Neutrophil (primary cell): ENCODE measurements around the gene MZT2A.
"Not testable (repeated sequence)": the region's sequence is repeated elsewhere in the genome, so short reads cannot be mapped to it uniquely, and the experiment has no call there.

Experiments used
- H3K27ac ChIP-seq: fragments of 200-600 bp; sonication (generic); 2 replicates; pipeline ENCODE4 v1.5.1; 2016; ENCODE audit warnings: mild to moderate bottlenecking, moderate library complexity
- H3K27me3 ChIP-seq: fragments of 200-600 bp; sonication (generic); 2 replicates; pipeline ENCODE4 v1.6.0; 2016; ENCODE audit warnings: mild to moderate bottlenecking
- H3K36me3 ChIP-seq: fragments of 200-600 bp; sonication (generic); 2 replicates; pipeline ENCODE4 v1.5.1; 2017
- H3K4me1 ChIP-seq, 2 experiments: fragments of 200-600 bp in 1 of 2; sonication (generic) in 1 of 2; 1 replicate in 1 of 2; 2 replicates in 1 of 2; pipeline versions ENCODE4 v1.5.1 to v1.6.1; 2013 to 2016; ENCODE audit warnings: low read depth in 1 of 2, low read length in 1 of 2, mild to moderate bottlenecking in 1 of 2, moderate library complexity in 1 of 2; ENCODE audit not compliant: control insufficient read depth in 1 of 2, insufficient read depth in 1 of 2
- H3K4me3 ChIP-seq, 2 experiments: fragments of 200-600 bp in 1 of 2; sonication (generic) in 1 of 2; 1 replicate in 1 of 2; 2 replicates in 1 of 2; pipeline ENCODE4 v1.5.1; 2013 to 2016; ENCODE audit warnings: low read depth in 1 of 2, low read length in 1 of 2, mild to moderate bottlenecking in 1 of 2, moderate library complexity in 1 of 2
- H3K9me3 ChIP-seq: fragments of 200-600 bp; sonication (generic); 2 replicates; pipeline ENCODE4 v1.5.1; 2016
- TF ChIP-seq, protein P1 (sequence below): fragments of 200-600 bp; sonication (generic); IDR thresholded peaks from 2 replicates; pipeline ENCODE4 v1.5.1; 2016; ENCODE audit warnings: antibody characterized with exemption

The MZT2A gene, protein sequence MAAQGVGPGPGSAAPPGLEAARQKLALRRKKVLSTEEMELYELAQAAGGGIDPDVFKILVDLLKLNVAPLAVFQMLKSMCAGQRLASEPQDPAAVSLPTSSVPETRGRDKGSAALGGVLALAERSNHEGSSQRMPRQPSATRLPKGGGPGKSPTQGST

DNA sequence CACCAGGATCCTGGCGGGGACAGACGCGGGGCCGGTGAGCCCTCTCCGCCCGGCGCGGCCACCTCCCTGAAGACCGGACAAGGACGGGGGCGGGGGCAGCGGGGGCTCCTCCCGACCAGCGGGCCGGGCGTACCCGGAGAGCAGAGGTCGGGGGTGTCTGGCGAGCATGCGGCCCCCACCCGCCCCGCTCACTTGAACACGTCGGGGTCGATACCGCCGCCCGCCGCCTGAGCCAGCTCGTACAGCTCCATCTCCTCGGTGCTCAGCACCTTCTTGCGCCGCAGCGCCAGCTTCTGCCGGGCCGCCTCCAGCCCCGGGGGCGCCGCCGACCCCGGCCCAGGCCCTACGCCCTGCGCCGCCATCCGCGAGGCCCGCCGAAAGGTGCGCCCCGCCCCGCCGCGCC lies at the start of gene MZT2A:
TSS of gene MZT2A (minus strand) at position 383 of the 403 bp plus-strand sequence. CDS start at position 362, 21 bp downstream.
- H3K27ac ChIP-seq: peak within 1 kb of the TSS; percentile 85
- not testable (repeated sequence) for H3K27me3 ChIP-seq, H3K9me3 ChIP-seq, H3K36me3 ChIP-seq
- H3K4me1 ChIP-seq: peaks cover 19 to 25% of the 10 kb centered on the region in 2 experiments
- H3K4me3 ChIP-seq: peak within 1 kb of the TSS; percentile 83 to 89

DNA sequence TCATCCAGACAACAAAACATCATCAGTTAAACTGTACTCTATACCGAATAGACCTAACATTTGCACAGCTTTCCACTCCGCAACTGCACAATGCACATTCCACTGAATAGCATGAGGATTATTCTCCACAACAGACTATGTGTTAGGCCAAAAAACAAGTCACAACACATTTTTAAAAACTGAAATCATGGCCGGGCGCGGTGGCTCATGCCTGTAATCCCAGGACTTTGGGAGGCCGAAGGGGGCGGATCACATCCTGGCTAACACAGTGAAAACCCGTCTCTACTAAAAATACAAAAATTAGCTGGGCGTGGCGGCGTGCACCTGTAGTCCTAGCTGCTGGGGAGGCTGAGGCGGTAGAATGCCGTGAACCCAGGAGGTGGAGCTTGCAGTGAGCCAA lies 46.7 kb upstream of the MZT2A start:
- not testable (repeated sequence) for H3K27ac ChIP-seq, H3K27me3 ChIP-seq, H3K9me3 ChIP-seq, H3K4me1 ChIP-seq, H3K4me3 ChIP-seq, H3K36me3 ChIP-seq

DNA sequence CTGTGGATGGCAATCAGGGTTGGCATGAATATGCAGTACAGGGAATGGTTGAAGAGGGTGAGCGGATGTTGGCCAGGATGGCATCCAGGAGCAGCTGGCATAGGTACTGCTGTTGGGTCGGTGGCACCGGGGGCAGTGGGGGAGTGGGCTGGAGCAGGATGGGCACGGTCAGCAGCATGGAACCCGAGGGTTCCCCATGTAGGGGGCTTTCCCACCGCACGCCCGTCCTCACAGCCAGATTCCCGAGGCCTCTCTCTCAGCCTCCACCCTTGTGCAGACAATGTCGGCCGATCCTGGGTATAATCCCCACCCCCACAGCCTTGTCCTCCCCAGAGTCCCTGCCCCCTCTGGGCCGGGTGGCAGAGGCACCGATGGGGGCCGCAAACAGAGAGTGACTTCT lies 44.6 kb upstream of the MZT2A start:
- not testable (repeated sequence) for H3K36me3 ChIP-seq, H3K9me3 ChIP-seq, H3K27me3 ChIP-seq, H3K27ac ChIP-seq, H3K4me1 ChIP-seq, H3K4me3 ChIP-seq

DNA sequence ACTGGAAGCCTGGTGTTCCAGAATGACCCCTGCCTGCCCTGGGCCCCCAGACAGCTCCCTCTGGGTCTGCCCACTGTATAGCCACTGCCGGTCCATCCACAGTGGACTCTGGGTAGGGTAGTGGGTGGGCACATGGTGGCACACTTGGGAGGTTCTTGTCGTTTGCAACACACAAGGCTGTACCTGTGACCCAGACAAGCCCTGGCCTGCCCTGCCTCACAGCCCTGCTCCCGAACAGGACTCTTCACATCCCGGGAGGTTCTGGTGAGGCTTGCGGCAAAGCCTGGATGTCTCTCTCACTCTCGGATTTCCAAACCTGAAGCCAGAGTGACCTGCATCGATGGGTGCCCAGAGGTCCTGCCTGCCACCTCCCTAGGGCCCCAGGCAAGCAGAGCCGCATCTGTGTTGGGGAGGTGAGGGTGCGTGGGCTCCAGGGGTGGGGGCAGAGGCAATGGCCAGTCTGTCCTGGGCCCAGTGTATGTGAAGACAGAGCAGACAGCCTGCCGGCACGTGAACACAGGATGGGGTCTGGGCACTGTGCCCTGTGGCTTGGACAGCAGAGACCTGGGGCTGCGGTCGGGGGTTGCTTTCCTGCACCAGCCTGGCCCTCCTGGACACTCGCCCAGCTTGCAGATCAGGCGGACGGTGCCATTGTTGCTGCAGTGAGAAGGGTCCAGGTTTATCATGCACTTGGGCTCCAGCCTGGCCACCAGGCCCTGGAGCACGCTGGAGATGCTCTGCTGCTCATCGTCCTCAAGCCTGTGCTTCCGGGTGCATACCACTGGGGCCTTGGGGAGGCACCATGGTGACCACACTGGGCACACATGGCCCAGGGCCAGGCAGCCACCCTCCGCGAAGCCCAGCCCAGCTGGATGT lies 44.0 kb upstream of the MZT2A start:
- not testable (repeated sequence) for H3K36me3 ChIP-seq, H3K27me3 ChIP-seq, H3K9me3 ChIP-seq, H3K27ac ChIP-seq, H3K4me1 ChIP-seq, H3K4me3 ChIP-seq

DNA sequence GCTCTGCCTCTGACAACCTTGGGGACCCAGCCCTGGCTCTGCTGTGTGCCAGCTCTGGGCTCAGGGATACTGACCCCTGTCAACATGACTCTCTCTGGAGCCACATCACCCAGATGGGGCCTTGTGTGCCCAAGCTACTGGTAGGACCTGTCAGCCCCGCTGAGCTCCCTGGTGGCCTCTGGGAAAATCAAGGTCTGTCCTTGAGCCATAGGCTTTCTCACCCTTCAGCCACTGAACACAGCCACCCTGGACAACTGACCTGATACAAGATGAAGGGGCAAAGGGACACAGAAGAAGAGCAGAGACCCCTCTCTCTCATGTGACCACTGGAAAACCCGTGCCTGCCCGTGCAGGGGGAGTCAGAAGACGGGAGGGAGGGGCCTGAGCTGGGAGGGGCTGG lies 43.3 kb upstream of the MZT2A start:
- TF ChIP-seq, protein P1, sequence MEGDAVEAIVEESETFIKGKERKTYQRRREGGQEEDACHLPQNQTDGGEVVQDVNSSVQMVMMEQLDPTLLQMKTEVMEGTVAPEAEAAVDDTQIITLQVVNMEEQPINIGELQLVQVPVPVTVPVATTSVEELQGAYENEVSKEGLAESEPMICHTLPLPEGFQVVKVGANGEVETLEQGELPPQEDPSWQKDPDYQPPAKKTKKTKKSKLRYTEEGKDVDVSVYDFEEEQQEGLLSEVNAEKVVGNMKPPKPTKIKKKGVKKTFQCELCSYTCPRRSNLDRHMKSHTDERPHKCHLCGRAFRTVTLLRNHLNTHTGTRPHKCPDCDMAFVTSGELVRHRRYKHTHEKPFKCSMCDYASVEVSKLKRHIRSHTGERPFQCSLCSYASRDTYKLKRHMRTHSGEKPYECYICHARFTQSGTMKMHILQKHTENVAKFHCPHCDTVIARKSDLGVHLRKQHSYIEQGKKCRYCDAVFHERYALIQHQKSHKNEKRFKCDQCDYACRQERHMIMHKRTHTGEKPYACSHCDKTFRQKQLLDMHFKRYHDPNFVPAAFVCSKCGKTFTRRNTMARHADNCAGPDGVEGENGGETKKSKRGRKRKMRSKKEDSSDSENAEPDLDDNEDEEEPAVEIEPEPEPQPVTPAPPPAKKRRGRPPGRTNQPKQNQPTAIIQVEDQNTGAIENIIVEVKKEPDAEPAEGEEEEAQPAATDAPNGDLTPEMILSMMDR: no peak
- no peak overlapping the region for H3K27ac ChIP-seq
- H3K36me3 ChIP-seq: no peaks in the 10 kb centered on the region
- H3K27me3 ChIP-seq: peaks cover 6% of the 10 kb centered on the region
- no peaks in the 10 kb centered on the region for H3K9me3 ChIP-seq
- H3K4me1 ChIP-seq: no peaks in the 10 kb centered on the region
- H3K4me3 ChIP-seq: no peak overlapping the region

DNA sequence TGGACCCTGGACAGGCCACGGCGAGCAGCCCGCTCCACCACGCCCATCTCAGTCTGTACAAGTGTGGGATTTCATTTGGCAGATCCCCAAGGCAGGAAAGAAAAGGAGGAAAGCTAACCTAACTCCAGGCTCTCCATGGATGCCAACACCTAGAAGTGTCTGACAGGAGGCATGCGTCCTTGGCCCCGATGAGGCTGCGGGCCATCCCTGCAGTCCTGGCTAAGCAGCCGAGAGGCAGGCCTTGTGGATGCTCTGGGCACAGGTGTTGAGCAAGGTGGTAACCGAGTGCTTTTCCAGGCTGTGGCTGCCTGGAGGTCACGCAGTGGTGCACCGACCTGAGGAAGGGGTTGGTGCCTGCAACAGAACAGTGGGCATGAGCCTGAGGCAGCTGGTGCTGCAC lies 42.8 kb upstream of the MZT2A start:
- not testable (repeated sequence) for H3K4me3 ChIP-seq, H3K9me3 ChIP-seq, H3K27ac ChIP-seq, H3K4me1 ChIP-seq, H3K36me3 ChIP-seq
- H3K27me3 ChIP-seq: peaks cover 10% of the 10 kb centered on the region

DNA sequence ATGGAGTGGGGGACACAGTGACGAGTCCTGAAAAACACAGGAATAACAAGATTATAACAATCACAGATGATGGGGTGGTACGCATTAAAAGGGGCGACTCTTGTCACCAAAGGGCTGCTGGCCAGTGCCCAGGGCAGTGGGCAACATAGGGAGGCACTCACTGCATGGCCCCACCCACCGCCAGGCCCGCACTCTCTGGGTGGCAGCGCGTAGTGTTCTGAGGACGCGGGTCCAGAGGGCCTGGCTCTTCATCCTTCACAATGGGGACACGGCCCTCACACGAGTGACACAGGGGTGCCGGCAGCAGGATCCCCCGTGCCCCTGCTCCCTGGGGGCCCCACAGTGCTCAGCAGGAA lies 42.1 kb upstream of the MZT2A start:
- H3K9me3 ChIP-seq, H3K27ac ChIP-seq, H3K4me1 ChIP-seq, H3K36me3 ChIP-seq, H3K4me3 ChIP-seq: not testable (repeated sequence)
- peaks cover 17% of the 10 kb centered on the region for H3K27me3 ChIP-seq

DNA sequence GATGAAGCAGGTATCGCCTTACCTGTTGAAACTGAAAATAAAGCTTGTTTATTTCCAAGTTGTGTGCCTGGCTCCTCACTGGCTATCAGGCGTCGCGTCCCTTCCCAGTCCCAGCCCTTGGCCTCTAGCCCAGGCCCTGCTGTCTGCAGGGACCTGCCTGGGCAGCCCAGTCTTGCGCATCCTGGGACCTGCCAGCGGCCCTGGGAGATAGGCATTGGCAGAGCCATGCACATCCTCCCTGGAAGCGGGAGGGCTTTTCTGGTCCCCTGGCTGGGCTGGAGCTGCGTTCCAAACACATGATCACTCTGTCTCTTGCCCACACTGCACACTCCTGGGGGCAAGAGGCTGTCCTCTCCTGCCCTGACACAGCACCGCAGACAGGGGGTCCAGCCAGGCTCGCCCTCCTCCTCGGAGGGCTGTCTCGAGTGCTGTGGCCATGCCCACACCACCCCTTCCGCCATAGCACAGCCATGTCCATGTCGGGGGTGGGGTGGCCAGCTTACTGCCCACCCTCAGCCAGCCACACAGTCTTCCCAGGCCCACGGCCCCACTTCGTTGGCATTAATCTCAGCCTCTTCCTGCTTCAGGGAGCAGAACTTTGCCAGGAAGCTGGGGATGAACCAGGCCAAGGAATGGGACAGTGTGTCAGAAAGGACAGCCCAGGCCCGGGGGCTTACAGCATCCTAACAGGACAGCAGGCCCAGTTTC lies 41.6 kb upstream of the MZT2A start:
- not testable (repeated sequence) for H3K27ac ChIP-seq, H3K4me3 ChIP-seq, H3K36me3 ChIP-seq, H3K9me3 ChIP-seq, H3K4me1 ChIP-seq
- peaks cover 18% of the 10 kb centered on the region for H3K27me3 ChIP-seq

DNA sequence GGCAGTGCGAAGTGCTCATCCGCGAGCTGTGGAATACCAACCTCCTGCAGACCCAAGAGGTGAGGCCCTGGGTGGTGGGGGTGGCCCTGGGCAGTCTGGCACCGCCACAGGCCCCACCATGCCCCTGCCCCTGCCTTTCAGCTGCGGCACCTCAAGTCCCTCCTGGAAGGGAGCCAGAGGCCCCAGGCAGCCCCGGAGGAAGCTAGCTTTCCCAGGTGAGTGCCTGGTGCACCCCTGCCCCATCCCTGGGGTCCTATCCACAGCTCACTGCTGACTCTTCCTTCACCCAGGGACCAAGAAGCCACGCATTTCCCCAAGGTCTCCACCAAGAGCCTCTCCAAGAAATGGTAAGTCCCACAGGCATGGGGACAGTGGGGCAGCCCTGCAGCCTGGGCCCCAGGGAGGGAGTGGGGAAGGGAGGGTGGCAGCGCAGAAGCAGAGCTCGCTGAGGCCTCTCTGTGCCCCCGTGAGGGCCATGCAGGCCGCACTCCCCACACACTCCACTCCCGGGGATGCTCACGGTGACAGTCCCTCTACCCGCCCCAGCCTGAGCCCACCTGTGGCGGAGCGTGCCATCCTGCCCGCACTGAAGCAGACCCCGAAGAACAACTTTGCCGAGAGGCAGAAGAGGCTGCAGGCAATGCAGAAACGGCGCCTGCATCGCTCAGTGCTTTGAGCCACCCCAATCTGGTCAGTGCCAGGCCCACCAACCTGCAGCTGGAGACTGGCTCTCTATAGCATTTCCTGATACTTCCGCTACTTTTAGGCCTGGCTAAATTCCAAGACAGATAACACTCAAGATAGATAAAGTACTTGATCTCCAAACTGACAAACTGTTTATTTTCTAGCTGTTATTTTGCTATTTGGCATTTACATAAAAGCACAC lies 40.8 kb upstream of the MZT2A start:
- H3K4me1 ChIP-seq, H3K36me3 ChIP-seq, H3K27ac ChIP-seq, H3K4me3 ChIP-seq, H3K9me3 ChIP-seq: not testable (repeated sequence)
- H3K27me3 ChIP-seq: peaks cover 24% of the 10 kb centered on the region

DNA sequence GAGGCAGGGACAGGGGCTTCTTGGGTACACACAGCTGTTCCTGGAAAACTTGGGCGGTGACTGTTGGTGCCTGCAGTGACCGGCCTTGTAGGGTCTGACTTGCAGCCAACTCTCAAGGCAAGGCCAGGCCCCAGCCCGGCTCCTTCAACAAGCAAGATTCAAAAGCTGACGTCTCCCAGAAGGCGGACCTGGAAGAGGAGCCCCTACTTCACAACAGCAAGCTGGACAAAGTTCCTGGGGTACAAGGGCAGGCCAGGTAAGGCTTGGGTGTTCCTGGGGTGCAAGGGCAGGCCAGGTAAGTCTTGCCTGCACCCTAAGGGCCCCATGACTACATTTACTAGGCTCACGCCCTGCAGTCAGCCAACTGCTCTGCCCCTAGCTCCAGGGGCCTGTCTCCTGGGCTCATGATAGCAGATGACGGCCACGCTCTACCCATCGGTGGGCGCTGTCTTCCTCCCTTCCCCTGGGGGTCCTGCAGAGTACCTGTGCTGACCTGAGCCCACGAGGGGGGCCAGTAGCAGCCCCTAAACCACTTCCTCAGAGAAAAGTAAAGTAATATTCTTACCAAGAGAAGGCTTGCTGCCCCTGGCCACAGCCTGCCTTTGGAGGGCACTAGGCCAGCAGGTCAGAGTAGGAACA lies 39.5 kb upstream of the MZT2A start:
- H3K9me3 ChIP-seq, H3K4me3 ChIP-seq, H3K4me1 ChIP-seq, H3K27ac ChIP-seq, H3K36me3 ChIP-seq: not testable (repeated sequence)
- peaks cover 37% of the 10 kb centered on the region for H3K27me3 ChIP-seq

DNA sequence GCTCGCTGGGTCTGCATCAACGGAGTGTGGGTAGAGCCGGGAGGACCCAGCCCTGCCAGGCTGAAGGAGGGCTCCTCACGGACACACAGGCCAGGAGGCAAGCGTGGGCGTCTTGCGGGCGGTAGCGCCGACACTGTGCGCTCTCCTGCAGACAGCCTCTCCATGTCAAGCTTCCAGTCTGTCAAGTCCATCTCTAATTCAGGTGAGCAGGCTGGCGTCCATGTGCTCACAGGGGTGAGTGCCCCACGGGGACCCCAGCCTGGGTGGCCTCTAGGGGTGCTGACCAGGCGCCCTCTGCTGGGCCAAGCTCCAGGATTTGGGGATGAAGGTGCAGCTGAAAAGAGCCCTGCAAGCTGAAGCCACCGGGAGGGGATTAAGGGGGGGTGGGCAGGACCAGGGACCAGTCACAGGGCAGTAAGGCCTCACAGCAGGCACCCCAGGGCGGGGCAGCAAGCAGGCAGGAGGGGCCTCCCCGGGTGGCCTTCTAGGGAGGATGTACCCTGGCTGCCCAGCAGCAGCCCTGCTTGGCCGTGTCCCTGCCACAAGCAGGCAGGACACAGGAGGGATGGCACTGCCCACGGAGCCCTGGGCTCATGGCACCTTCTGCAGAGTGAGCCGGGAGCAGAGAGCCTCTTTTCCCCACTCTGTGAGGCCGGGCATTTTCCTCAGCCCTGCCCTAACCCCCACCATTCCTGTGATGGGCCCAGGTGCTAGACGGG lies 38.6 kb upstream of the MZT2A start:
- H3K9me3 ChIP-seq, H3K27ac ChIP-seq, H3K4me3 ChIP-seq, H3K36me3 ChIP-seq, H3K4me1 ChIP-seq: not testable (repeated sequence)
- H3K27me3 ChIP-seq: peaks cover 46% of the 10 kb centered on the region
